SK-N-SH (cell line): ENCODE measurements around the gene CCNC. TPM values are rescaled to one million over a fixed set of nuclear protein-coding genes. Genes with fewer than 3 reads are reported as not detected.

Experiments
- CTCF ChIA-PET: fragments of 300-600, 350-600 bp; formaldehyde crosslinking; extraction: SDS; loops from one replicate; lab custom pipeline; 2021; lab: Yijun Ruan, JAX
- POLR2A ChIA-PET: fragments of 350-600 bp; sonication (Branson Sonifier 250); formaldehyde crosslinking; extraction: SDS; loops from one replicate; lab custom pipeline; 2020; ENCODE audit warnings: antibody characterized with exemption, inconsistent platforms; lab: Yijun Ruan, JAX
- DNase-seq: peaks from one replicate; pipeline ENCODE4 v3.0.0; 2012
- H2AFZ ChIP-seq: fragments of 200-600 bp; sonication (generic); 2 replicates; pipeline ENCODE4 v1.8.1; 2016; ENCODE audit warnings: antibody characterized with exemption, mild to moderate bottlenecking, low read depth
- H3F3A ChIP-seq: fragments of 200-600 bp; sonication (generic); replicated peaks from 2 replicates; pipeline ENCODE3; 2016; ENCODE audit warnings: antibody characterized with exemption, mild to moderate bottlenecking; ENCODE audit not compliant: insufficient read depth
- H3K27ac ChIP-seq, 2 experiments: fragments of 200-500 bp in 1 of 2; fragments of 200-600 bp in 1 of 2; sonication (Bioruptor generic) in 1 of 2; sonication (generic), shearing (Covaris generic) in 1 of 2; 2 replicates each; pipeline versions ENCODE4 v1.5.1 to v1.6.1; 2014 to 2016; ENCODE audit warnings: low read depth in 2 of 2, inconsistent platforms in 1 of 2, low read length in 1 of 2, mild to moderate bottlenecking in 1 of 2, mixed read lengths in 1 of 2
- H3K27me3 ChIP-seq: fragments of 200-600 bp; sonication (generic), shearing (Covaris generic); 2 replicates; pipeline ENCODE4 v1.6.1; 2016; ENCODE audit warnings: mixed run types; ENCODE audit not compliant: insufficient read depth
- H3K36me3 ChIP-seq, 2 experiments: fragments of 200-500 bp in 1 of 2; fragments of 200-600 bp in 1 of 2; sonication (Bioruptor generic) in 1 of 2; sonication (generic) in 1 of 2; replicated peaks in 1 of 2; 2 replicates each; pipeline versions ENCODE3 to v1.5.1; 2014 to 2016; ENCODE audit warnings: low read length in 1 of 2, mild to moderate bottlenecking in 1 of 2; ENCODE audit not compliant: insufficient read depth in 2 of 2, control insufficient read depth in 1 of 2
- H3K4me1 ChIP-seq, 2 experiments: fragments of 200-500 bp in 1 of 2; fragments of 200-600 bp in 1 of 2; sonication (Bioruptor generic) in 1 of 2; sonication (generic), shearing (Covaris generic) in 1 of 2; 2 replicates each; pipeline versions ENCODE4 v1.5.1 to v1.6.1; 2014 to 2016; ENCODE audit warnings: low read depth in 1 of 2, low read length in 1 of 2, mixed run types in 1 of 2; ENCODE audit not compliant: insufficient read depth in 2 of 2, control insufficient read depth in 1 of 2
- H3K4me2 ChIP-seq: fragments of 200-600 bp; sonication (generic), shearing (Covaris generic); 2 replicates; pipeline ENCODE4 v1.6.1; 2017; ENCODE audit warnings: mixed run types
- H3K4me3 ChIP-seq, 2 experiments: fragments of 200-500 bp in 1 of 2; fragments of 200-600 bp in 1 of 2; sonication (Bioruptor generic) in 1 of 2; sonication (generic), shearing (Covaris generic) in 1 of 2; 2 replicates each; pipeline versions ENCODE4 v1.5.1 to v1.8.1; 2014 to 2016; ENCODE audit warnings: low read depth in 2 of 2, inconsistent platforms in 1 of 2, low read length in 1 of 2, mild to moderate bottlenecking in 1 of 2, mixed read lengths in 1 of 2, moderate library complexity in 1 of 2
- H3K79me2 ChIP-seq: fragments of 200-600 bp; sonication (generic); 2 replicates; pipeline ENCODE4 v1.8.1; 2017; ENCODE audit warnings: mild to moderate bottlenecking; ENCODE audit not compliant: insufficient read depth
- H3K9ac ChIP-seq: fragments of 200-600 bp; sonication (generic); 2 replicates; pipeline ENCODE4 v1.6.1; 2017; ENCODE audit warnings: mixed run types
- H3K9me2 ChIP-seq: fragments of 200-600 bp; sonication (generic); 2 replicates; pipeline ENCODE4 v1.6.1; 2017; ENCODE audit warnings: mixed run types
- H3K9me3 ChIP-seq: fragments of 200-600 bp; sonication (generic); 2 replicates; pipeline ENCODE4 v1.6.1; 2017; ENCODE audit warnings: mixed run types, mild to moderate bottlenecking, moderate library complexity
- H4K20me1 ChIP-seq: fragments of 200-600 bp; sonication (generic); 2 replicates; pipeline ENCODE4 v1.6.1; 2017; ENCODE audit warnings: mild to moderate bottlenecking, mixed run types; ENCODE audit not compliant: insufficient read depth
- CTCF ChIP-seq: fragments of 200-600 bp; sonication (generic); IDR thresholded peaks from 2 replicates; pipeline ENCODE4 v1.6.1; 2017; ENCODE audit warnings: antibody characterized with exemption, mild to moderate bottlenecking, moderate library complexity
- ELF1 ChIP-seq: IDR thresholded peaks from 2 replicates; pipeline ENCODE4 v1.4.0; 2012
- EP300 ChIP-seq, 2 experiments: IDR thresholded peaks; 2 replicates each; pipeline versions ENCODE4 v1.4.0 to v1.6.1; 2012; ENCODE audit warnings: borderline replicate concordance in 1 of 2, low read depth in 1 of 2, low read length in 1 of 2
- NFIC ChIP-seq: IDR thresholded peaks from 2 replicates; pipeline ENCODE4 v1.4.0; 2012; ENCODE audit warnings: borderline replicate concordance
- NRF1 ChIP-seq: IDR thresholded peaks from 2 replicates; pipeline ENCODE4 v1.6.1; 2012; ENCODE audit warnings: low read depth, mild to moderate bottlenecking, low read length
- RAD21 ChIP-seq: IDR thresholded peaks from 2 replicates; pipeline ENCODE4 v1.6.1; 2012; ENCODE audit warnings: mild to moderate bottlenecking, low read length
- REST ChIP-seq: IDR thresholded peaks from 2 replicates; pipeline ENCODE4 v1.6.1; 2012; ENCODE audit warnings: mild to moderate bottlenecking, low read depth, low read length, moderate library complexity
- SMC3 ChIP-seq: IDR thresholded peaks from 2 replicates; pipeline ENCODE4 v1.6.1; 2012; ENCODE audit warnings: low read depth, low read length, improper control_type of control experiment
- TCF12 ChIP-seq: IDR thresholded peaks from 2 replicates; pipeline ENCODE4 v1.4.0; 2012
- WGBS: methylation state at CpG from one replicate; pipeline ENCODE4 v1.1.6; 2017; ENCODE audit warnings: low lambda C conversion rate; 5-methylcytosine and 5-hydroxymethylcytosine counted together
- polyA plus RNA-seq, 3 experiments: library from polyadenylated mRNA; depleted of rRNA; stranded (reverse); fragments of >200 nt; gene quantifications; 2 replicates each; pipeline ENCODE4 v1.2.3, GENCODE V29; 2012

Gene CCNC
- polyA plus RNA-seq, 1 of the 3 experiments (the other 2 are of a cell fraction) = 16.0 TPM

GRCh38 chr6:99520855-99521632 is 47.4 kb downstream of the CCNC start (continued):
- peak; percentile 70 for TF ChIP-seq CTCF
- peak; percentile 34; the same call in 1 of the 2 replicates for TF ChIP-seq SMC3
- 0 out of 2 replicates have a peak, but pooled peaks have one; percentile 11 for TF ChIP-seq REST
- TF ChIP-seq EP300 (IDR thresholded peaks at IDR 0.05; ENCODE audit: borderline replicate concordance in 1 of 2, low read depth in 1 of 2, low read length in 1 of 2) = peak in 1 of 2 experiments; percentile 15; a peak in 1 of 4 replicates
- peak; percentile 48; the same call in 1 of the 2 replicates for TF ChIP-seq ELF1
- TF ChIP-seq NFIC = 0 out of 2 replicates have a peak, but pooled peaks have one; percentile 11
- TF ChIP-seq NRF1 = no peak
- peak; percentile 55 for TF ChIP-seq RAD21
- TF ChIP-seq, all 33 proteins: peak for 14

GRCh38 chr6:99519446-99519845 is 49.0 kb downstream of the CCNC start:
- H3K4me1 ChIP-seq = peaks cover 0 to 5% of the 10 kb centered on the region in 2 experiments; a peak in 1 of 4 replicates
- no peaks in the 10 kb centered on the region for H3K27me3 ChIP-seq
- H3K4me3 ChIP-seq = no peak overlapping the region
- TF ChIP-seq TCF12 = no peak
- H3F3A ChIP-seq = peaks cover 23% of the 10 kb centered on the region
- POLR2A ChIA-PET = no interaction called here
- CTCF ChIA-PET = interaction anchor here (0.9 to 2.4 kb wide), 7 partner anchors 13 to 85 kb away, joined by 3 to 9 read pairs (median 4); partner anchors contain the start of gene CCNC
- peaks cover 25% of the 10 kb centered on the region for H3K79me2 ChIP-seq
- no peaks in the 10 kb centered on the region for H3K9me2 ChIP-seq
- no peak overlapping the region for H2AFZ ChIP-seq
- H3K4me2 ChIP-seq = no peak overlapping the region
- H3K36me3 ChIP-seq = no peaks in the 10 kb centered on the region
- 21% methylated on average over 1 of the region's 1 CpG for WGBS
- no peaks in the 10 kb centered on the region for H4K20me1 ChIP-seq
- H3K9me3 ChIP-seq = no peaks in the 10 kb centered on the region
- no peak overlapping the region for H3K27ac ChIP-seq
- no peak overlapping the region for H3K9ac ChIP-seq
- DNase-seq = no peak
